Astrocyte of the spinal cord (primary cell): ENCODE measurements around the gene SLC35F6.

Experiments
- DNase-seq: peaks from one replicate; pipeline ENCODE4 v3.0.0; 2011; ENCODE audit warnings: low read depth, low spot score
- H3K4me3 ChIP-seq: 2 replicates; pipeline ENCODE4 v1.5.1; 2011; ENCODE audit warnings: low read depth, mild to moderate bottlenecking, low read length, moderate library complexity
- in situ Hi-C: cut with HindIII; loops from 2 replicates; pipeline ENCODE4 v1.10.0; 2017; ENCODE audit warnings: low sequenced_read_pairs
- TF ChIP-seq, protein P1 (sequence below): IDR thresholded peaks from 2 replicates; pipeline ENCODE4 v1.5.1; 2012; ENCODE audit warnings: low read depth, mild to moderate bottlenecking, low read length, inconsistent platforms

SLC35F6 gene, protein sequence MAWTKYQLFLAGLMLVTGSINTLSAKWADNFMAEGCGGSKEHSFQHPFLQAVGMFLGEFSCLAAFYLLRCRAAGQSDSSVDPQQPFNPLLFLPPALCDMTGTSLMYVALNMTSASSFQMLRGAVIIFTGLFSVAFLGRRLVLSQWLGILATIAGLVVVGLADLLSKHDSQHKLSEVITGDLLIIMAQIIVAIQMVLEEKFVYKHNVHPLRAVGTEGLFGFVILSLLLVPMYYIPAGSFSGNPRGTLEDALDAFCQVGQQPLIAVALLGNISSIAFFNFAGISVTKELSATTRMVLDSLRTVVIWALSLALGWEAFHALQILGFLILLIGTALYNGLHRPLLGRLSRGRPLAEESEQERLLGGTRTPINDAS

DNA sequence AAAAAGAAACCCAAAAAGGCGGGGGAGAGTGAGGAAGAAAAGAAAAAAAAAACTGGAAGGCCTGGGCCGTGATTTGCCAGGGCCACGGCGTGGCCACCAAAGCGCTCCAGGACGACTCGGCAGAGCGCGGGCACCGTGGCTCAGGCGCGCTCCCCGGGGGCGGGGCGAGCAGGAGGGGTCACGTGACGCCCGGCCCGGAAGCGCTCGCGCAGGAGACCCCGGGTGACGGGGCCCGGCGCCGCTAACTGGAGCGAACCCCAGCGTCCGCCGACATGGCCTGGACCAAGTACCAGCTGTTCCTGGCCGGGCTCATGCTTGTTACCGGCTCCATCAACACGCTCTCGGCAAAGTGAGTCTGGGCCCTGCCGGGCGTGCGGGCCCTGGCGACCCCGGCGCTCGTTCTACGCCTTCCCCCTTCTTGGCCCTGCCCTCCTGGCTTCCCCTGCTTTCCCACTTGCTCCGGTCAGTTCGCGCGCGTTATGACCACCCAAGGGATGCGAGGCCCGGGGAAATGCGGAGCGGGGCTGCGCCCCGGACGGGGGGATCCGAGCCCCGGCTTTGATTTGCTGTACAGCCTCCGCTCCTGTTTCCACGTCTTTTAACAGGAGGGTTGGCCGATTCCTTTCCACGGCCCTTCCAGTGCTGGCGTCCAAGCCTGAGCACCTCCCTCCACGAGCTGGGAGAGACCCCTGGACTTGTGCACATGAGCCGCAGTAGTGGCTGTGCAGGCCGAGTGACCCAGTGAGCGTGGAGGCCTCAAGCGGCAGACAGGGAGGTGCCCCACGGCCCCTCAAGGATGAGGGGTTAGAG is at the start of gene SLC35F6:
TSS of gene SLC35F6 (plus strand) at position 207 of the 810 bp plus-strand sequence. CDS start at position 273, 66 bp downstream.
- TF ChIP-seq, protein P1, sequence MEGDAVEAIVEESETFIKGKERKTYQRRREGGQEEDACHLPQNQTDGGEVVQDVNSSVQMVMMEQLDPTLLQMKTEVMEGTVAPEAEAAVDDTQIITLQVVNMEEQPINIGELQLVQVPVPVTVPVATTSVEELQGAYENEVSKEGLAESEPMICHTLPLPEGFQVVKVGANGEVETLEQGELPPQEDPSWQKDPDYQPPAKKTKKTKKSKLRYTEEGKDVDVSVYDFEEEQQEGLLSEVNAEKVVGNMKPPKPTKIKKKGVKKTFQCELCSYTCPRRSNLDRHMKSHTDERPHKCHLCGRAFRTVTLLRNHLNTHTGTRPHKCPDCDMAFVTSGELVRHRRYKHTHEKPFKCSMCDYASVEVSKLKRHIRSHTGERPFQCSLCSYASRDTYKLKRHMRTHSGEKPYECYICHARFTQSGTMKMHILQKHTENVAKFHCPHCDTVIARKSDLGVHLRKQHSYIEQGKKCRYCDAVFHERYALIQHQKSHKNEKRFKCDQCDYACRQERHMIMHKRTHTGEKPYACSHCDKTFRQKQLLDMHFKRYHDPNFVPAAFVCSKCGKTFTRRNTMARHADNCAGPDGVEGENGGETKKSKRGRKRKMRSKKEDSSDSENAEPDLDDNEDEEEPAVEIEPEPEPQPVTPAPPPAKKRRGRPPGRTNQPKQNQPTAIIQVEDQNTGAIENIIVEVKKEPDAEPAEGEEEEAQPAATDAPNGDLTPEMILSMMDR: no peak
- in situ Hi-C loops: no loop called here
- peak; percentile 71 for DNase-seq
- peak within 1 kb of the TSS; percentile 94 for H3K4me3 ChIP-seq

DNA sequence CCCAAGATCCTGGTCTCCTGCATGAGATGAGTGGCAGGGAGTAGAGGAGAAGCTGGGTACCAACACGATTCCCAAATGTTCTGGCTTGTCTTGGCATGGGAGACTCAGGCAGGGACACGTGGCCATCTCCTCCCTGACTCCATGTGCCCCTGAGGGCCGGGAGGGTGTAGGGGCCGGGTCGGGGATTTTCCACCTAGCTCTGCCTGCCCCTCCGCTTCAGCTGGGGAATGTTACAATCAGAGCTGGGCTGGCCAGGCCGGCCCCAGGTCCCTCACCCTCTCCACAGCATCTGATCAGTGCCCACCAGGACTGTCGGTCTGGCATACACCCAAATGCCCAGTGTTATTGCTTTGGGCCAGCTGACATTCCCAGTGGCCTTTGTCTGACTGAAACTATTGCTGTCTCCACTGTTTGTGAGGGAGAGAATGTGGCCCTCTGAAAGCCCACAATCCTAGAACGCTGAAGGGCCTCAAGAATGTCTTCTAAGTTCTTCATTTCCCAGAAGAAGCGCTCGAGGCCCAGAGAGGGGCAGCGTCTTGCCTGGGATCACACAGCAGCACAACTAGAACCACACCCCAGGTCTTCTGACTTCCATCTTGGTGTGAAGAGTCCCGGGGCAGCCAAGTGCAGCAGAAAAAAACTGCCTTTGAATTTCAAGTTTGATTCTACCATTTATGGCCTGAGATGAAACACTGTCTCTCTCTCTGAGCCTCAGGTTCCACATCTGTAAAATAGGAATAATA is 48.4 kb upstream of the SLC35F6 start:
- in situ Hi-C loops: no loop called here
- TF ChIP-seq, protein P1: no peak
- H3K4me3 ChIP-seq: no peak overlapping the region
- no peak for DNase-seq

DNA sequence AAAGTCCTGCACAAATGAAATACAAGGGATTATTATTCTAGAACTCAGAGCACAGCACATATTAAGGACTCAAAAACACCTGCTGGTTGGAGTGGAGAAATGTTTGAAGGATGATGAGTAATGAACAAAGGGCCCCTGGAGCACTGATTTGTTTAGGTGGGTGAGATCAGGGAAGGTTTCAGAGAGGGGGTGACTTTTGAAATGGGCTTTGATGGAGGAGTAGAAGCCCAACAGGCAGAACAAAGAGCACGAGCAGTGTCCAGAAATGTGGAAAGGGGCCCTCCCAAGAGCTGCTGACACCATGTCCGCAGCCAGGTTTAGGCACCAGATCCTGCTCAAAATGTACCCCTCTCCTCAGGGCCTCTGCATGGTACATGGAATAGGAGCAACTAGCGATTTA is 47.7 kb upstream of the SLC35F6 start:
- no peak for DNase-seq
- in situ Hi-C loops: no loop called here
- TF ChIP-seq, protein P1: no peak
- H3K4me3 ChIP-seq: no peak overlapping the region

DNA sequence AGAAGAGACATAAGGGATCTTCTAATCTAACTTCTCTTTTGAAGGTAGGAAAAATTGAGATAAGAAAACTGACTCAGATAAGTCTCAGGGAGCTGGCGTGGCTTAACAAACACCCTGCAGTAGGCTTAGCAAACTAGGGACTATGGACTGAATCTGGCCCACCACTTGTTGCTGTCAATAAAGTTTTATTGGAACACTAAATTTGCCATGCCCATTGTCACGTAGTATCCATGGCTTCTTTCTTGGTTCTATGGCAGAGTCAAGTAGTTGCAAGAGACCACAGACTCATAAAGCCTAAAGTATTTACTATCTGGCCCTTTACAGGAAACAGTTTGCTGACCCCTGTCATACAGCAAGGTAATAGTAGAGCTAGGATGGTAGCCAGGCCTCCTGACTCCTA is 47.3 kb upstream of the SLC35F6 start:
- TF ChIP-seq, protein P1: no peak
- no peak for DNase-seq
- no peak overlapping the region for H3K4me3 ChIP-seq
- in situ Hi-C loops: no loop called here

DNA sequence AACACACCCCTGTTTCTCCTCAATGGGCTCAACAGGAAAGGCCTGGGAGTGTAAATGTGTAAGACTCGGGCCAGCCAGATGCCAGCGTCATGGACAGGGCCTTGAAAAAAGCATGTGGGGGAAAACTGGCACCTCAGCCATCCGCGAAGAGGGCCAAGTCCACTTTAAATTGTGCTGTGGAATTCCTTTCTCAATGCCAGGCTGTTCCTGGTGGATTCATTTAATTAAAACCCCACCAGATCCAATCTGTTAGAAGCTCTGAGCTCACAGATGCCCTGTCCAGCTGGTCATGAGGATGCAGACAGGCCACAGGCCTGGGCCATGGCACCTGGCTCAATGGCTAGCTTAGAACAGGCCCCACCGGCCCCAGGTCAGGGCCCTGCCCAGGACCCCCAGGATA is 46.7 kb upstream of the SLC35F6 start:
- TF ChIP-seq, protein P1: no peak
- in situ Hi-C loops: no loop called here
- no peak overlapping the region for H3K4me3 ChIP-seq
- no peak for DNase-seq

DNA sequence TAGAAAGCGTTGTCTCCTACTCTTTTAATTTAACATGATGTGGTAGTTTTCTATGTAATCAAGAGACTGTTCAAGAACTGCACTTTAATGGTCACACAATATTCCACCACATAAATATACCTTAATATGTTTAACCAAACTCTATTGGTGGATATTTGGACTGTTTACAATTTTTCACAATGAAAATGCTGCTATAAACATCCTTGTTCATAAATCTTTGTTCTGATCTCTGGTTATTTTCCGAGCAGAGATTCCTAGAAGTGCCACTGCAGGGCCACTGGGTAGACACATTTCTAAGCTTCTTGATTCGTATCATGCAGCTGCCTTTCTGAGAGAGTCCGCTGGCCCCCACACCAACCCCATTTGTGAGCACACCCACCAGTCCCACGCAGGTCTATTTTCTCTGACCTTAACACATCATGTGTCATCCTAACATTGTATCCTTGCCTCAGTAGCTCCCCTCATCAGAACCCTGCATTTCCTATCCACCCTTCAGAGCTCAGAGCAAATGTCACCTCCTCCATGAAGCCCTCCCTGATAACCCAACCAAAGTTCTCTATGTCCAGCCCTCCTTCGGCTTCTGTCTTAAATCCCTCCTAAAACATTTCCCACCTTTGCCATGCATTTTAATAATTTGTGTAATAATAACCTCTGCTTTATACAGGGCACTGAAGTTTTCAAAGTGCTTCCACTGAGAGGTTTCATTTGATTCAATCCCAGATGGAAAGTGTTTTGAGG is 45.0 kb upstream of the SLC35F6 start:
- in situ Hi-C loops: no loop called here
- DNase-seq: no peak
- TF ChIP-seq, protein P1: no peak
- no peak overlapping the region for H3K4me3 ChIP-seq
